IPS-NIHi11 (cell line): ENCODE data around the gene PHF21B.
A peak's percentile ranks its signal among the peaks of the same experiment; 100 is the strongest.

Experiments used
- DNase-seq: peaks from one replicate; pipeline ENCODE4 v3.0.0; 2012; ENCODE audit warnings: mixed read lengths, low spot score

The PHF21B gene

GRCh38 chr22:45013138-45013537, 3.3 kb upstream of the PHF21B start:
- DNase-seq = no peak

- DNase-seq = no peak
Measured at GRCh38 chr22:45010532-45010900, 711 bp upstream of the PHF21B start.

- DNase-seq = no peak
Measured at GRCh38 chr22:45008751-45009605, 827 bp downstream of the PHF21B start.

GRCh38 chr22:45008186-45008681, 1.6 kb downstream of the PHF21B start:
- no peak for DNase-seq

GRCh38 chr22:45007391-45008185, 2.2 kb downstream of the PHF21B start:
- peak; percentile 87 for DNase-seq

GRCh38 chr22:45006964-45007390, 2.8 kb downstream of the PHF21B start:
- peak; percentile 92 for DNase-seq

GRCh38 chr22:45006111-45006963, 3.5 kb downstream of the PHF21B start:
- no peak for DNase-seq

GRCh38 chr22:45001653-45002052, 8.2 kb downstream of the PHF21B start:
- DNase-seq = no peak

GRCh38 chr22:45000330-45000729, 9.5 kb downstream of the PHF21B start:
- DNase-seq = no peak

GRCh38 chr22:44999687-45000086, 10.1 kb downstream of the PHF21B start:
- no peak for DNase-seq

GRCh38 chr22:44999231-44999630, 10.6 kb downstream of the PHF21B start:
- DNase-seq = no peak

- no peak for DNase-seq
Measured at GRCh38 chr22:44998296-44998695, 11.5 kb downstream of the PHF21B start.

GRCh38 chr22:44997060-44997459, 12.7 kb downstream of the PHF21B start:
- no peak for DNase-seq

GRCh38 chr22:44996648-44997047, 13.2 kb downstream of the PHF21B start:
- DNase-seq = no peak

GRCh38 chr22:44996120-44996519, 13.7 kb downstream of the PHF21B start:
- no peak for DNase-seq

GRCh38 chr22:44995715-44996114, 14.1 kb downstream of the PHF21B start:
- no peak for DNase-seq

- DNase-seq = no peak
Measured at GRCh38 chr22:44995105-44995514, 14.7 kb downstream of the PHF21B start.

GRCh38 chr22:44994399-44995104, 15.3 kb downstream of the PHF21B start:
- DNase-seq = no peak

GRCh38 chr22:44992166-44992565, 17.6 kb downstream of the PHF21B start:
- DNase-seq = no peak

- DNase-seq = no peak
Measured at GRCh38 chr22:44991218-44991617, 18.6 kb downstream of the PHF21B start.

- no peak for DNase-seq
Measured at GRCh38 chr22:44990810-44991209, 19.0 kb downstream of the PHF21B start.
